Measurements from ENCODE around the gene FBXO3.

Gene FBXO3

GRCh38 chr11:33703234-33703633, 71.1 kb downstream of the FBXO3 start:
- in situ Hi-C loops (cut with MboI; ENCODE audit: low sequenced_read_pairs) = no loop called here

GRCh38 chr11:33701302-33702230, 72.8 kb downstream of the FBXO3 start:
- in situ Hi-C loops (cut with MboI; ENCODE audit: low sequenced_read_pairs) = no loop called here

GRCh38 chr11:33700502-33701271, 73.6 kb downstream of the FBXO3 start, which contains the start of gene C11orf91:
C11orf91 (minus strand) TSS chr11:33700826; CDS start chr11:33700740, 86 bp downstream.
- in situ Hi-C loops (cut with MboI; ENCODE audit: low sequenced_read_pairs) = no loop called here

GRCh38 chr11:33700063-33700501, 74.2 kb downstream of the FBXO3 start:
- in situ Hi-C loops (cut with MboI; ENCODE audit: low sequenced_read_pairs) = no loop called here

- in situ Hi-C loops (cut with MboI; ENCODE audit: low sequenced_read_pairs) = loop anchor here (25.0 kb wide), 1 partner anchor 337 kb away; no protein-coding TSS in a partner anchor
Observed at GRCh38 chr11:33699515-33700062, 74.7 kb downstream of the FBXO3 start.

- in situ Hi-C loops (cut with MboI; ENCODE audit: low sequenced_read_pairs) = loop anchor here (25.0 kb wide), 1 partner anchor 337 kb away; no protein-coding TSS in a partner anchor
Observed at GRCh38 chr11:33698921-33699320, 75.4 kb downstream of the FBXO3 start.

GRCh38 chr11:33697997-33698396, 76.3 kb downstream of the FBXO3 start:
- in situ Hi-C loops (cut with MboI; ENCODE audit: low sequenced_read_pairs) = loop anchor here (25.0 kb wide), 1 partner anchor 336 kb away; no protein-coding TSS in a partner anchor

GRCh38 chr11:33696931-33697638, 77.2 kb downstream of the FBXO3 start:
- in situ Hi-C loops (cut with MboI; ENCODE audit: low sequenced_read_pairs) = loop anchor here (25.0 kb wide), 1 partner anchor 335 kb away; no protein-coding TSS in a partner anchor

- in situ Hi-C loops (cut with MboI; ENCODE audit: low sequenced_read_pairs) = loop anchor here (25.0 kb wide), 1 partner anchor 334 kb away; no protein-coding TSS in a partner anchor
Observed at GRCh38 chr11:33696411-33696810, 77.9 kb downstream of the FBXO3 start.

GRCh38 chr11:33695051-33695566, 79.2 kb downstream of the FBXO3 start:
- in situ Hi-C loops (cut with MboI; ENCODE audit: low sequenced_read_pairs) = loop anchor here (25.0 kb wide), 1 partner anchor 333 kb away; no protein-coding TSS in a partner anchor

- in situ Hi-C loops (cut with MboI; ENCODE audit: low sequenced_read_pairs) = loop anchor here (25.0 kb wide), 1 partner anchor 332 kb away; no protein-coding TSS in a partner anchor
Observed at GRCh38 chr11:33694346-33695050, 79.8 kb downstream of the FBXO3 start.

- in situ Hi-C loops (cut with MboI; ENCODE audit: low sequenced_read_pairs) = loop anchor here (25.0 kb wide), 1 partner anchor 330 kb away; no protein-coding TSS in a partner anchor
Observed at GRCh38 chr11:33692541-33692940, 81.8 kb downstream of the FBXO3 start.

GRCh38 chr11:33692013-33692504, 82.3 kb downstream of the FBXO3 start:
- in situ Hi-C loops (cut with MboI; ENCODE audit: low sequenced_read_pairs) = loop anchor here (25.0 kb wide), 1 partner anchor 330 kb away; no protein-coding TSS in a partner anchor

GRCh38 chr11:33691066-33691864, 83.1 kb downstream of the FBXO3 start:
- in situ Hi-C loops (cut with MboI; ENCODE audit: low sequenced_read_pairs) = loop anchor here (25.0 kb wide), 1 partner anchor 329 kb away; no protein-coding TSS in a partner anchor
